ENCODE measurements around the gene LRRC3.

Gene LRRC3

GRCh38 chr21:44478124-44478800 lies 23.0 kb downstream of the LRRC3 start:
- no peak for DNase-seq (ENCODE audit: low spot score)

DNA sequence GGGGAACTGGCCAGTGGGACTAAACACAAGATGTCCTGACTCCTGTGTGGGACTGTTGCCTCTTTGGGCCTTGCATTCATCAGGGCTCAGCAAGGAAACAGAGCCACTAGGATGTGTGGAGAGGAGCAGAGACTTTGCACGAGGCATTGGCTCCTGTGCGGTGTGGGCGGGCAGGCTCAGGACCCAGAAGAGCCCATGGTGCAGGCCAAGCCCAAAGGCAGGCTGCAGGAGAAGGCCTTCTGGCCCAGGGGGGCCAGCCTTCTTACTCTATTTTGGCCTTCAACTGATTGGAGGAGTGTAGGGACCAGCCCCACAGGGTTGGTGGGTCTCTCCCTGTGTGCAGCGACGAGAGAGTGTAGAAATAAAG lies 23.5 kb downstream of the LRRC3 start:
- DNase-seq (ENCODE audit: low spot score) = no peak

DNA sequence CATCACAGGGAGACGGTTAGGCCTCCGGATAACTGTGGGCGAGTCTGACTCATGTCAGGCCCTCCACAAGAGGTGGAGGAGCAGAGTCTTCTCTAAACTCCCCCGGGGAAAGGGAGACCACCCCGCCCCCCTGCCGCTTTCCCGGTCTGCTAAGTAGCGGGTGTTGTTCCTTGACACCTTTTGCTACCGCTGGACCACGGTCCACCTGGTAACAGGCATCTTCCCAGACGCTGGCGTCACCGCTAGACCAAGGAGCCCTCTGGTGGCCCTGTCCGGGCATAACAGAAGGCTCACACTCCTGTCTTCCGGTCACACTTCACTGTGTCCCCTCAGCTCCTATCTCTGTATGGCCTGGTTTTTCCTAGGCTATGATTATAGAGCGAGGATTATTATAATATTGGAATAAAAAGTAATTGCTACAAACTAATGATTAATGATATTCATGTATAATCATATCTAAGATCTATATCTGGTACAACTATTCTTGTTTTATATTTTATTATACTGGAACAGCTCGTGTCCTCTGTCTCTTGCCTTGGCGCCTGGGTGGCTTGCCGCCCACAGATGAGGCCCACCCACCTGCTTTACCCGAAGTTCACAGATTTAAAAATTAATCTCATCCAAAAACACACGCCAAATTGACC lies 24.4 kb downstream of the LRRC3 start:
- DNase-seq (ENCODE audit: low spot score) = peak; percentile 14

GRCh38 chr21:44480200-44481053 lies 25.1 kb downstream of the LRRC3 start:
- DNase-seq (ENCODE audit: low spot score) = no peak

- DNase-seq (ENCODE audit: low spot score) = no peak
These were observed 27.4 kb downstream of the LRRC3 start for GRCh38 chr21:44482581-44483287.

GRCh38 chr21:44483288-44484237 lies 28.3 kb downstream of the LRRC3 start:
- no peak for DNase-seq (ENCODE audit: low spot score)

DNA sequence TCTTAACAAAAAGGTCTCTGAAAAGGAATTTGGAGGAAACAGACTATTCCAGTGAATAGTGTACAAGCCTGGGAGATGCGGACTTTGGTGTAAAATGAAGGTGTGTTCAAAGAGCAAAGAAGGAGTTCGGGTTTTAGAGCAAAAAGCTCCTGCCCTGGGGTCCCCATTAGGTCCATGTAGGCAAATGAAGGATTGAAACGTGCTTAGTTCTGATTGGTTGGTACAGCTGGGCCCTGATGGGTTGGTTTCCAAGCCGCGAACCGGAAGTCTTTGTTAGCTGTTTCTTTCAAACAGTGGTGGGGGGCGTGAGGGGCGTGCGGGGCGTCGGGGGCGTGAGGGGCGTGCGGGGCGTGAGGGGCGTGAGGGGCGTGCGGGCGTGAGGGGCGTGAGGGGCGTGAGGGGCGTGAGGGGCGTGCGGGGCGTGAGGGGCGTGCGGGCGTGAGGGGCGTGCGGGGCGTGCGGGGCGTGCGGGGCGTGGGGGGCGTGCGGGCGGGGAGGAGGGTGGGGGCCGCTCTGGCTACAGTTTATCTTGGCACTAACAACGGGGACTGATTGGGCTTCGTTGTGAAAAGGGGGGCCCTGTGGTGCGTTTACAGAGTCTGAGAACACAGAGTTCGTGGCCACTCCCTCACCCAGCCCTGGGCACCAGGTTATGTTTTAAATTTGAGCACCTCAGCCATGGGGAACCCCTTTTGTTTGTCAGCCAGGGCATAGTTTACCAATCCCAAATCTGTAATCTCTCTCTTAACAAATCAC lies 29.4 kb downstream of the LRRC3 start:
- DNase-seq (ENCODE audit: low spot score) = no peak

DNA sequence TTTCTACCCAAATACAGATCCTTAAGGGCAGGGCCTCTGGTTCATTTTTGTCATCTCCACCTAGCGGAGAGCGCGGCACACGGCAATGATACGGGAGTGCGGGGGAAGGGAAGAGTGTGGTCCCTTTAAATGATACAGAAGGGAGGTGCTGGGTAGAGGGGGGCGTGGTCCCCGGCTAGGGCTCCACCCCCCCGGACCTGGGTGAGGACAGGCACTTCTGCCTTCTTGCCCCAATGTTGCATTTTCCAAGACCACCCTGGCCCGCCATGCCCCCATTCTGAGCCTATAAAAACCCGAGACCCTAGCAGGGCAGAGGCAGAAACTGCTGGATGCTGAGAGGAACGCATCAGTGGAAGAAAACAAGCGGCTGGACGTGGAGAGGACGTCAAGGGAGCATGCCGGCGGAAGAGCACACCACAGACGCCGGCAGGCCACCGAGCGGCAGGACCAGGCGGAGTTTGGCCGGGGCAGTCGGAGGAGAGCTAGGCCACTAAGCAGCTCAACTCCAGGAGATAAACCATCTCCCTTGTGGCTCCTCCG lies 30.0 kb downstream of the LRRC3 start:
- DNase-seq (ENCODE audit: low spot score) = peak; percentile 42

DNA sequence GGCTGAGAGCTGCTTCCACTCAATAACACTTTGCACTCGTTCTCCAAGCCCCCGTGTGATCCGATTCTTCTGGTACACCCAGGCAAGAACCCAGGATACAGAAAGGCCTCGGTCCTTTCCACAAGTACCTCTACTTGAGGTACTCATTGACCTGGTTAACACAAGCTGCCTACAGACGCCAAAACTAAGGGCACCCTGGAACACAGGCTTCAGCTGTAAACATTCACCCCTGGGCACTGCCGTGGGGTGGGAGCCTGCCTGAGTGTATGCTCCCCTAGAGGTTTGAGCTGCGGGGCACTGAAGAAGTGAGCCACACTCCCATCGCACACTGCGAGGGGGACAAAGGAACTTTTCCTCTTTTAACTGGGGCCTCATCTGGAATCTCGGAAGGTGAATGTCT lies 30.5 kb downstream of the LRRC3 start:
- DNase-seq (ENCODE audit: low spot score) = no peak

GRCh38 chr21:44486302-44486701 lies 31.0 kb downstream of the LRRC3 start:
- no peak for DNase-seq (ENCODE audit: low spot score)

DNA sequence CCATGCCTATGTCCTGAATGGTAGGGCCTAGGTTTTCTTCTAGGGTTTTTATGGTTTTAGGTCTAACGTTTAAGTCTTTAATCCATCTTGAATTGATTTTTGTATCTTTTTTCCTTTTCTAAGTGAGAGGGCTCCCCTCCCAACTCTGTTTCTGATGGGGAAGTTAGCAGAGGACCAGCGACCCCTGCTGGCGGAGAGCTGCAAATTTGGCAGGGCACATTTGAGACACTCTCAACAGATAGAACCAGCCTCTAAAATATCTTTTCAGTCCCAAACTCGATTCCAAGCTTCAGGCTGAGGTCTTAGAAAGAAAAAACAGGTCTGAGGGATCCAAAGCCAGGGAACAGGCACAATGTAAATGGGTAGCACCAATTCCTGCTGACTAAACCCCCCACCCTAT lies 32.5 kb downstream of the LRRC3 start:
- peak; percentile 30 for DNase-seq (ENCODE audit: low spot score)

DNA sequence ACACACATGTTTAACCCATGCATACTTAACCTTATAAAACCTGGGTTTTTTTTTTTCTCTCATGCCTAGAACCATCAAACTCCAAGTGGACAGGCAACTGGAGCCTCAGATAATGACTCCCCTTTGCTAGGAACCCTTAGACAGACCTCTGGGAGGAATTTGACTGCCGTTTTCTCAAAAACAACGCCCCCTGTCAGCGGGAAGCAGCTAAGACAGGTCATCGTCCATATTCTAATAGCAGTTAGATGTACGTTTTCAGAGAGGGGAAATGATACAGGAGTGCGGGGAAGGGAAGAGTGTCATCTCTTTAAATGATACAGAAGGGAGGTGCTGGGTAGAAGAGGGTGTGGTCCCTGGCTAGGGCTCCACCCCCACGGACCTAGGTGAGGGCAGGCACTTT lies 34.7 kb downstream of the LRRC3 start:
- DNase-seq (ENCODE audit: low spot score) = no peak

GRCh38 chr21:44490405-44490804 lies 35.1 kb downstream of the LRRC3 start:
- DNase-seq (ENCODE audit: low spot score) = no peak

GRCh38 chr21:44490816-44491215 lies 35.5 kb downstream of the LRRC3 start:
- no peak for DNase-seq (ENCODE audit: low spot score)

DNA sequence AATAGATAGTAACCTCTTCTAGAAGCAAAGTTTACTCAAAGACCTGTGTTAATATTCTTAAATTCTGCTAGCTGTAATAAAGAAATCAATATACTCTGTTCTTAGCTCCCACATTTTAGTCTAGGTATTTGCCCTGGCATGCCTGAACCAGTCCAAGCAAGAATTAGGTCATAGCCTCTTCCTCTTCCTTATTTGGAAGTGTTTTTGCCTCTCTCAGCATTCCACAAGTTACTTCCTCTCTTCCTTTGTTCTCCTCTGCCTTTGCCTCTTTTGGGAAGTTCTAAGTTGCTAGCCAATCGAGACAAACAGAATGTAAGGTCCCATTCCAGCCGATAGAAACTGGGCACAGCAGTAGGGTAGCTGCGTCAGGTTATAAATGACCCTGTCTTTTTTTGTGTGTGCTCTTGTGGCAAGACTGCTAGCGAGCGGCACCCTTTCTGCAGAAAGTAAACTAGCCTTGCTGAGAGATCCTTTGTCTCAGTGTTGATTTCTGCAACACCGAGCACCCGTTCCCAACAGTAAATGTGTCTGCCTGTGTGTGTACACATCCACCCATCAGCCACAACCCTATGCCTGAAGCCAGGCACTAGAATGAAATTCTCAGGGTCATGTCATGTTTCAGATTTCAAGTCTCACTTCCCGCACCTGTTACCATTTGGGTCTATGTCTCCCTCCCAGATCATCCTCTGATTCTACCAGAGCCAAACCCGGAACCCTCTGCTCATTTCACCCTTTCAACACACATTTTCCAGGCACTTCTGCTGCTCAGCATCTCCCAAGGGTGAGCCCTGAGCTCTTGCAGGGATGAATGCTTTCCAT lies 37.5 kb downstream of the LRRC3 start:
- DNase-seq (ENCODE audit: low spot score) = no peak

DNA sequence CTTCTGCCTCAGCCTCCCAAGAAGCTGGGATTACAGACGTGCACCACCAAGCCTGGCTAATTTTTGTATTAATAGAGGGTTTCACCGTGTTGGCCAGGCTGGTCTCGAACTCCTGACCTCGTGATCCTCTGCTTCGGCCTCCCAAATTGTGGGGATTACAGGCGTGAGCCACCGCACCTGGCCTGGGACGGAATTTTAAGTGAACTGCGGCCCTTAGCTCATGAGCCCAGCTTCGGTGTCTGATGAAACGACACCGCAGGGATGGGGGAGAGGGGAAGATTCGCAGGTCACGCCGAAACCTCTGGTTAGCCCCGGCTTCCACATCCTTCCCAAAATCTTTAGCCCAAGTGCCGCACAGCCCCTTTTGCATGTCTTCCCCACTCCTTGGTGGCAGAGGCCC lies 39.1 kb downstream of the LRRC3 start:
- no peak for DNase-seq (ENCODE audit: low spot score)

DNA sequence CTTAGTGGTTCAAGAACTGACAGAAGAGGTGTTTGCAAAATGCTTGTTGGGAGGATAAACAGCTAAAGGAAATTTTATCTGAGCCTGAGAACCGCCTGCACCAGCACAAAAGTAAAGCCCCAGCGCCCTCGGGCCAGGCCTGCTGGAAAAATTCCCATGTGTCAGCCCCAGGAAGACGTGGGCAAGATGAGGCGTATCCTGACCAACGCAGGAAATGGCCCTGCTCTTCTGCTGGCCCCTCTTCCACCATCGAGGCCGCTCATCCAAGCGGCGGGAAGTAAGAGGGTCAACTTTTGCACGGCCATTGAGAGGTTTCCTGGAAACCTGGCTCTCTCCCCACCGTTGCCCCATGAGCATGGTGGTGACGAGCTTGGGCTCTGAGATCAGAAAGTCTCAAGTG lies 39.6 kb downstream of the LRRC3 start:
- DNase-seq (ENCODE audit: low spot score) = no peak

- DNase-seq (ENCODE audit: low spot score) = no peak
These were observed 40.6 kb downstream of the LRRC3 start for GRCh38 chr21:44495611-44496563.

Measured in CD4-positive, alpha-beta T cell treated with Interleukin-6 at 100 ng/mL for 8 hours (primary cell).